CD4-positive, CD25-positive, alpha-beta regulatory T cell (primary cell): Measurements from ENCODE around the gene SOX10. TPM values are rescaled to one million over a fixed set of nuclear protein-coding genes. Genes with fewer than 3 reads are reported as not detected.

Source experiments
- ATAC-seq, 2 donors: fragments of 150-1000 bp; cut with Tn5 transposase; one replicate each; pipeline ENCODE4 v1.10.0; 2021; ENCODE audit warnings: low read depth in 2 of 2, moderate number of reproducible peaks in 2 of 2, moderate library complexity in 1 of 2
- DNase-seq, 3 donors: peaks; one replicate each; pipeline versions ENCODE4 v3.0.0 to v3.0.0-alpha.2; 2012 to 2022; ENCODE audit warnings: mixed read lengths in 1 of 3
- H3K27ac ChIP-seq: one replicate; pipeline ENCODE4 v1.7.0; 2013; ENCODE audit warnings: mild to moderate bottlenecking, low read length; ENCODE audit not compliant: insufficient read depth, poor library complexity, severe bottlenecking
- H3K27me3 ChIP-seq: one replicate; pipeline ENCODE4 v1.7.0; 2013; ENCODE audit warnings: low read length; ENCODE audit not compliant: control insufficient read depth, insufficient read depth
- H3K36me3 ChIP-seq: one replicate; pipeline ENCODE4 v1.7.0; 2013; ENCODE audit warnings: mild to moderate bottlenecking, low read length, moderate library complexity; ENCODE audit not compliant: control insufficient read depth, insufficient read depth
- H3K4me1 ChIP-seq: 2 replicates; pipeline ENCODE4 v1.7.0; 2013; ENCODE audit warnings: mild to moderate bottlenecking, low read length; ENCODE audit not compliant: insufficient read depth, control insufficient read depth, poor library complexity, severe bottlenecking
- H3K4me3 ChIP-seq: one replicate; pipeline ENCODE4 v1.7.0; 2013; ENCODE audit warnings: low read depth, mild to moderate bottlenecking, low read length, moderate library complexity
- H3K9me3 ChIP-seq, 2 experiments: 1 replicate in 1 of 2; 2 replicates in 1 of 2; pipeline ENCODE4 v1.7.0; 2013; ENCODE audit warnings: low read length in 2 of 2, mild to moderate bottlenecking in 1 of 2, moderate library complexity in 1 of 2; ENCODE audit not compliant: control insufficient read depth in 2 of 2
- H3K27ac Mint-ChIP-seq, 3 donors: one replicate each; pipeline ENCODE4 v1.8.0; 2020 to 2022; ENCODE audit warnings: mild to moderate bottlenecking in 3 of 3, mixed read lengths in 3 of 3, moderate library complexity in 2 of 3
- H3K27me3 Mint-ChIP-seq: one replicate; pipeline ENCODE4 v1.8.0; 2022; ENCODE audit warnings: mild to moderate bottlenecking, mixed read lengths
- H3K36me3 Mint-ChIP-seq: one replicate; pipeline ENCODE4 v1.8.0; 2020; ENCODE audit warnings: mixed read lengths
- H3K4me1 Mint-ChIP-seq, 4 donors: one replicate each; pipeline ENCODE4 v1.8.0; 2020 to 2022; ENCODE audit warnings: mixed read lengths in 4 of 4, mild to moderate bottlenecking in 1 of 4
- H3K4me3 Mint-ChIP-seq, 4 donors: one replicate each; pipeline ENCODE4 v1.8.0; 2020 to 2022; ENCODE audit warnings: mild to moderate bottlenecking in 4 of 4, mixed read lengths in 4 of 4, moderate library complexity in 3 of 4
- H3K9me3 Mint-ChIP-seq, 7 donors: one replicate each; pipeline ENCODE4 v1.8.0; 2020 to 2022; ENCODE audit warnings: mixed read lengths in 7 of 7, mild to moderate bottlenecking in 3 of 7, moderate library complexity in 2 of 7
- polyA plus RNA-seq, 4 donors: library from polyadenylated mRNA; unstranded; fragments of 300-500 nt; fragmentation: Illumina TruSeq; gene quantifications; one replicate each; pipeline ENCODE4 v1.2.3, GENCODE V29; 2021
- total RNA-seq: library from RNA; stranded (reverse); gene quantifications from one replicate; pipeline ENCODE4 v1.2.3, GENCODE V29; 2022

Gene SOX10
- total and polyA plus RNA-seq, 5 donors from 2014 or later = not detected

DNA sequence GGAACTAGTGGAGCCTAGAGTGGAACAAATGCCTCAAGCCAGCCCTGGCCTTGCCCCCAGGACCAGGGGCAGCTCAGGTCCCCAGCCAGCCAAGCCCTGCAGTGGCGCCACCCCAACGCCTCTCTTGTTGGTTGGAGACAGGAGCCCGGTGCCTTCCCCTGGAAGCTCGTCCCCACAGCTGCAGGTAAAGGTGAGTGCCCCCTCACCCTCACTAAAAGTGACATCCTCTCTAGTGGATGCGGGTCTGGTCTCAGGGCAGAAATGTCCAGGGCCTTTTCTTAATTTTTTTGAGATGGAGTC, 56.8 kb downstream of the SOX10 start:
- H3K27ac ChIP-seq = no peak overlapping the region
- ATAC-seq (no peak), DNase-seq (no peak)
- H3K27me3 Mint-ChIP-seq = no peaks in the 10 kb centered on the region
- peaks cover 20% of the 10 kb centered on the region for H3K36me3 ChIP-seq
- no peak overlapping the region for H3K4me3 ChIP-seq
- H3K4me1 Mint-ChIP-seq = peaks cover 0 to 4% (median 0%) of the 10 kb centered on the region in 4 donors
- H3K27me3 ChIP-seq = no peaks in the 10 kb centered on the region
- no peaks in the 10 kb centered on the region for H3K4me1 ChIP-seq
- H3K9me3 ChIP-seq = no peaks in the 10 kb centered on the region
- H3K4me3 Mint-ChIP-seq = no peak overlapping the region
- H3K27ac Mint-ChIP-seq = no peak overlapping the region
- H3K36me3 Mint-ChIP-seq = peaks cover 19% of the 10 kb centered on the region
- H3K9me3 Mint-ChIP-seq = peaks cover 0 to 1% (median 0%) of the 10 kb centered on the region in 7 donors

DNA sequence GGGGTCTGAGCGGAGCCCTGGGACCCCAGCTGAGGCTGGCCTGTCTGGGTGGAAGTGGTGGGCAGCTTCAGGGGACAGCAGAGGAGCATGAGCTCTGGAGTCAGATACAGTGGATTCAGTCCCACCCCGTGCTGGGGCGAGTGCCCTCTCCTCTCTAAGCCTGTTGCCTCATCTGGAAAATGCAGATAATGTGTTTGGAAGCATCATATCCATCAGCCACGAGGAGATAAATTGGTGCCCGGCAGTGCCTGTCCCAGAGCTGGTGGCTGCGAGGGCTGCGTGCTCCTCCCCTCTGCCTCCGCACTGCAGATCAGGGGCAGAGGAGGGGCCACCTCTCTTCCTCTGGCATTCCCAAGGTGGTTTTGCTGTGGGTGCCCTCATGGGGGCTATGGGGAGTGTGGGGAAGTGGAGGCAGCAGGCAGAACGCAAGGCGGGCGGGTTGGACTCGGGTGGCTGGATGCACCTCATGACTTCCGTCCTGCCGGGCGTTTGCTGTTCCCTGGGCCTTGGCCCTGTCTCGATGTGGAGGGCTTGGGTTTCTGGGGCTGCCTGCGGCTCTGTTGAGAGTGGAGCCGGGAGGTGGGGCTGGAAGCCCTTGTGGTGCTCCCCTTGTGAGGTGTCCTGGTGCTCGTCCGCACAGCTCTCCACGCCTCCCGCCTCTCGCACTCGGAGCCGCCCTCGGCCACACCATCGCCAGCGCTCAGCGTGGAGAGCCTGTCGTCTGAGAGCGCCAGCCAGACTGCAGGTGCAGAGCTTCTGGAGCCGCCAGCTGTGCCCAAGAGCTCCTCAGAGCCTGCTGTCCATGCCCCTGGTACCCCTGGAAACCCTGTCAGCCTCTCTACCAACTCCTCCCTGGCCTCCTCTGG, 57.4 kb downstream of the SOX10 start:
- H3K27me3 Mint-ChIP-seq = no peaks in the 10 kb centered on the region

DNA sequence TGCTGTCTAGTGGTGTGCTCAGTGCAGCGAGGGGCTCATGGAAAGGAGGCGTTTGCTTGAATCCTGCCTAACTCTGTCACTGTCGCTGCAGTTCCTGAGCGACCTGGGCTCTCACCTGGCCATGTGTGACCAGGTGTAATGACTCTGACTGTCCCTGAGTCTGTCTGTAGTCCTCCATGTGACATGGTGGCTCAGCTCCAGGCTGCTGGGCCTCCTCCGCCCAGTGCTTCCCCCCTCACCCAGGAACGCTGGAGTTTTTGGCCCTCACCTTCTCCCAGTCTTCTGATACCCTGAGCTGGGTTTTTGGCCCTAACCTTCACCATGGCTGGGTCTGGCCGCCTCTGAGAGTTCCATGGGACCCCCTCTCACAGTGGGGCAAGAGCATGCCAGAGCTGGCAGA, 58.0 kb downstream of the SOX10 start:
- Mint-ChIP-seq H3K4me1 (peaks cover 0 to 4% (median 0%) of the 10 kb centered on the region in 4 donors), H3K27ac (no peak overlapping the region)

More for the DNA sequence above, 57.4 kb downstream of the SOX10 start:
- Histone ChIP-seq H3K27ac (no peak overlapping the region), H3K4me1 (no peaks in the 10 kb centered on the region), H3K9me3 (no peaks in the 10 kb centered on the region), H3K27me3 (no peaks in the 10 kb centered on the region), H3K4me3 (no peak overlapping the region), H3K36me3 (peaks cover 20% of the 10 kb centered on the region)
- Mint-ChIP-seq H3K27ac (no peak overlapping the region), H3K4me3 (no peak overlapping the region), H3K4me1 (peaks cover 0 to 4% (median 0%) of the 10 kb centered on the region in 4 donors), H3K9me3 (peaks cover 0 to 1% (median 0%) of the 10 kb centered on the region in 7 donors), H3K36me3 (peaks cover 18% of the 10 kb centered on the region)
- ATAC-seq = no peak
- no peak for DNase-seq

DNA sequence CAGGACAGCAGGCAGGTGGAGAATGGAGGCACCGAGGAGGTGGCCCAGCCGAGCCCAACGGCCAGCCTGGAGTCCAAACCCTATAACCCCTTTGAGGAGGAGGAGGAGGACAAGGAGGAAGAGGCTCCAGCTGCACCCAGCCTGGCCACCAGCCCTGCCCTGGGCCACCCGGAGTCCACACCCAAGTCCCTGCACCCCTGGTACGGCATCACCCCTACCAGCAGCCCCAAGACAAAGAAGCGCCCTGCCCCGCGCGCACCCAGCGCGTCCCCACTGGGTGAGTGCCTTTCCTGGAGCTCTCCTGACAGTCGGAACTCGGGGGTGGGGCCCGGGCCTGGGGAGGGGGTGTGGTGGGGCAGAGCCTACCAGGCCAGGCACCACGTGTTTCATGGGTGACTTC, 58.6 kb downstream of the SOX10 start:
- no peak overlapping the region for H3K4me3 Mint-ChIP-seq
- DNase-seq (no peak), ATAC-seq (no peak)
- peaks cover 20% of the 10 kb centered on the region for H3K36me3 Mint-ChIP-seq
- H3K36me3 ChIP-seq = peaks cover 20% of the 10 kb centered on the region
- H3K9me3 Mint-ChIP-seq = peaks cover 0 to 1% (median 0%) of the 10 kb centered on the region in 7 donors
- no peak overlapping the region for H3K4me3 ChIP-seq
- no peaks in the 10 kb centered on the region for H3K9me3 ChIP-seq
- H3K27ac Mint-ChIP-seq = no peak overlapping the region
- H3K27me3 Mint-ChIP-seq = no peaks in the 10 kb centered on the region
- H3K27ac ChIP-seq = no peak overlapping the region
- H3K27me3 ChIP-seq = no peaks in the 10 kb centered on the region
- peaks cover 0 to 4% (median 0%) of the 10 kb centered on the region in 4 donors for H3K4me1 Mint-ChIP-seq
- H3K4me1 ChIP-seq = no peaks in the 10 kb centered on the region

More for the DNA sequence above, 58.0 kb downstream of the SOX10 start:
- no peak overlapping the region for H3K4me3 Mint-ChIP-seq
- H3K36me3 Mint-ChIP-seq = peaks cover 20% of the 10 kb centered on the region
- peaks cover 20% of the 10 kb centered on the region for H3K36me3 ChIP-seq
- ATAC-seq = no peak
- no peak overlapping the region for H3K4me3 ChIP-seq
- H3K27me3 Mint-ChIP-seq = no peaks in the 10 kb centered on the region
- DNase-seq = no peak
- no peaks in the 10 kb centered on the region for H3K27me3 ChIP-seq
- no peak overlapping the region for H3K27ac ChIP-seq
- peaks cover 0 to 1% (median 0%) of the 10 kb centered on the region in 7 donors for H3K9me3 Mint-ChIP-seq
- no peaks in the 10 kb centered on the region for H3K4me1 ChIP-seq
- H3K9me3 ChIP-seq = no peaks in the 10 kb centered on the region

DNA sequence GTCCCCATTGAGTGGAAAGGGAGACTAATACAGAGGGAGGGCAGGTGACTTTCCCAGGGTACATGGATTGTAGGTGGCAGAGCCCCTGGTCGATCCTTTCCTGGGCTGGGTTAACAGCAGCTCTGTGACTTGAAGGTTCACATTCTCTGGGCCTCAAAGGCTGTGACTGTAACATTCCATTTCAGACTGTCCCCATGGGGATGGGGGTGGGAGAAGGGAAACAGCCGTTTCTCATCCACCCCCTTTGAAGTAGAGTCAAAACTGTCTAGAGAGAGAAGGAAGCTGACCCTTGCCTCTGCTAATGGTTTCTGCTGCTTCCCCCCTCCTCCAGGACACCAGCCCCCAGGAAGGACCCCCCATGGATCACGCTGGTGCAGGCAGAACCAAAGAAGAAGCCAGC, 59.0 kb downstream of the SOX10 start:
- peaks cover 20% of the 10 kb centered on the region for H3K36me3 Mint-ChIP-seq
- H3K27me3 Mint-ChIP-seq = no peaks in the 10 kb centered on the region
- peaks cover 0 to 1% (median 0%) of the 10 kb centered on the region in 7 donors for H3K9me3 Mint-ChIP-seq
- Histone ChIP-seq H3K27me3 (no peaks in the 10 kb centered on the region), H3K36me3 (peaks cover 20% of the 10 kb centered on the region), H3K4me3 (no peak overlapping the region), H3K27ac (no peak overlapping the region), H3K9me3 (no peaks in the 10 kb centered on the region), H3K4me1 (no peaks in the 10 kb centered on the region)
- ATAC-seq = no peak
- no peak for DNase-seq
- no peak overlapping the region for H3K4me3 Mint-ChIP-seq
- peaks cover 0 to 4% (median 0%) of the 10 kb centered on the region in 4 donors for H3K4me1 Mint-ChIP-seq
- H3K27ac Mint-ChIP-seq = no peak overlapping the region

DNA sequence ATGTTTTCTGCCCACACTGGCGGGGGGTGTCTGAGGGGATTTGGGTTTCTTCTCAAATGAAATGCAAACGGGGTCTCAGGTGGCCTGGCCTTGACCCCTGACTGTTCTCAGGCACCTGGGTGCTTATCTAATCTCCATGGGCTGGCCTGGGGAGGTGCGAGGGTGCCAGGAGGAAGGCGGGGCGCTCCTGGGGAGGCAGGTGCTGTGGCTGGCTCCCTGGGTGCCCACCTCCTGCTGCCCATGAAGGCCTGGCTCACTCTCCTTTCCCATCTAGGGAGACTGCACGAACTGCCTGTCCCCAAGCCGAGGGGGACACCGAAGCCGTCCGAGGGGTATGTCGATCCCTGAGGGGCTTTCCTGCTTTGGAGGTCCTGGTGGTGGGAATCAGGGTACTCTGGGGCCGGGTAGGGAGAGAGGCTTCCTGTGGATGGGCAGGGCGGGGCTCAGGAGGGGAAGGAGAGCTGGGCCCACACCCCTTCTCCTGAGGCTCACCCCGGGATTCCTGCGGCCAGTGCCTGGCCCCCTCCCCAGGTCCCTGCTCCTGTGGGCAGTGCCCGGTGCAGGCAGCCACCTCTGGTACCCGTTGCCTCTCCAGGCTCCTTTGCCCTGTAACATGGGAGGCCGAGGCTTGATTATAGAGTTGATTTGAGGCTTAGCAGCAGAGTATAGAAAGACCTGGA, 59.8 kb downstream of the SOX10 start:
- H3K27ac ChIP-seq = no peak overlapping the region
- H3K4me3 Mint-ChIP-seq = no peak overlapping the region
- DNase-seq (no peak), ATAC-seq (no peak)
- H3K36me3 ChIP-seq = peaks cover 23% of the 10 kb centered on the region
- H3K9me3 ChIP-seq = no peaks in the 10 kb centered on the region
- H3K27me3 ChIP-seq = no peaks in the 10 kb centered on the region
- H3K4me1 ChIP-seq = no peaks in the 10 kb centered on the region
- H3K9me3 Mint-ChIP-seq = peaks cover 0 to 1% (median 0%) of the 10 kb centered on the region in 7 donors
- H3K4me1 Mint-ChIP-seq = peaks cover 0 to 9% (median 2%) of the 10 kb centered on the region in 4 donors
- H3K36me3 Mint-ChIP-seq = peaks cover 24% of the 10 kb centered on the region
- no peaks in the 10 kb centered on the region for H3K27me3 Mint-ChIP-seq
- no peak overlapping the region for H3K4me3 ChIP-seq
- H3K27ac Mint-ChIP-seq = no peak overlapping the region

DNA sequence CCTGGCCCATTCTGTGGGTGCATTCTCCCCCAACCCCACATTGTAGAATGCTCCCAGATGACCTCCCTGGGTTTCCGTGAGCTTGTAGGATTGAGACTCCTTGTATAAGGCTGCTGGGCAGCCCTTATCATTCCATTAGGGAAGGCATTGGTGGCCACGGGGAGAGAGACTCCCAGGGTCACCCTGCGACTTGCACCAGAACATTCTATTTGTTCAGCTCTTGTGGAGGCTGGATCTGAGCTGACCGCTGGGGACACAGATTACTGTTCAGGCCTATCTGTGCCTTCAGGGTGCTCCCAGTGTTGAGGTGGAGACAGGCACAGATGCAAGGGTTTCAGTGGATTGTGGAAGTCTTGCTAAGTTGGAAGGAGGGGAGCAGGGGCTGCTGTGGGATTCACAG, 60.4 kb downstream of the SOX10 start:
- DNase-seq = no peak
- Mint-ChIP-seq H3K27ac (peak overlapping the region in 1 of 3 donors; percentile 9), H3K4me3 (no peak overlapping the region), H3K36me3 (peaks cover 21% of the 10 kb centered on the region), H3K27me3 (no peaks in the 10 kb centered on the region), H3K9me3 (peaks cover 0 to 1% (median 0%) of the 10 kb centered on the region in 7 donors), H3K4me1 (peaks cover 0 to 4% (median 2%) of the 10 kb centered on the region in 4 donors)
- H3K4me1 ChIP-seq = no peaks in the 10 kb centered on the region
- ATAC-seq = no peak
- no peaks in the 10 kb centered on the region for H3K9me3 ChIP-seq
- peaks cover 21% of the 10 kb centered on the region for H3K36me3 ChIP-seq
- no peak overlapping the region for H3K27ac ChIP-seq
- H3K4me3 ChIP-seq = no peak overlapping the region
- H3K27me3 ChIP-seq = no peaks in the 10 kb centered on the region
